ENCODE measurements around the gene PSPH.
"Not testable (repeated sequence)": the region's sequence is repeated elsewhere in the genome, so short reads cannot be mapped to it uniquely, and the experiment has no call there.

GRCh38 chr7:56047446-56048116 lies 3.7 kb downstream of the PSPH start:
- not testable (repeated sequence) for TF ChIP-seq POLR2A (IDR thresholded peaks at IDR 0.05; ENCODE audit: low read depth, low read length); CTCF (IDR thresholded peaks at IDR 0.05; ENCODE audit: extremely low read depth in 1 of 2, insufficient read depth in 1 of 2, low read depth in 1 of 2, low read length in 2 of 2); POLR2AphosphoS5 (IDR thresholded peaks at IDR 0.05; ENCODE audit: insufficient read depth, low read depth, low read length); FOS (IDR thresholded peaks at IDR 0.05; ENCODE audit: borderline replicate concordance, insufficient read depth, low read length); EZH2 (IDR thresholded peaks at IDR 0.05; ENCODE audit: borderline replicate concordance, low read depth, low read length, severe bottlenecking)

Data from endothelial cell of umbilical vein (primary cell).